NOMO-1 treated with dmso at 0.1 percent for 144 hours (cell line): ENCODE data around the gene SMIM20.

ENCODE experiments used
- DNase-seq: peaks from one replicate; lab custom pipeline; 2025; ENCODE audit not compliant: unreplicated experiment; lab: John Stamatoyannopoulos, UW

The SMIM20 gene

GRCh38 chr4:25951390-25951952, 37.5 kb downstream of the SMIM20 start:
- DNase-seq, result no peak

- no peak for DNase-seq
These were observed 39.7 kb downstream of the SMIM20 start for GRCh38 chr4:25953740-25954139.

GRCh38 chr4:25954293-25954904, 40.4 kb downstream of the SMIM20 start:
- no peak for DNase-seq

GRCh38 chr4:25955705-25956104, 41.7 kb downstream of the SMIM20 start:
- DNase-seq, result no peak

- no peak for DNase-seq
These were observed 42.2 kb downstream of the SMIM20 start for GRCh38 chr4:25956260-25956659.

GRCh38 chr4:25958110-25958509, 44.1 kb downstream of the SMIM20 start:
- no peak for DNase-seq

GRCh38 chr4:25962393-25962792, 48.4 kb downstream of the SMIM20 start:
- DNase-seq, result no peak

GRCh38 chr4:25965629-25966028, 51.6 kb downstream of the SMIM20 start:
- no peak for DNase-seq

GRCh38 chr4:25966171-25966570, 52.2 kb downstream of the SMIM20 start:
- DNase-seq, result no peak

- no peak for DNase-seq
These were observed 55.5 kb downstream of the SMIM20 start for GRCh38 chr4:25969374-25970155.

GRCh38 chr4:25970226-25970675, 56.2 kb downstream of the SMIM20 start:
- no peak for DNase-seq

GRCh38 chr4:25970691-25971432, 56.8 kb downstream of the SMIM20 start:
- no peak for DNase-seq

- DNase-seq, result no peak
These were observed 58.3 kb downstream of the SMIM20 start for GRCh38 chr4:25972366-25972765.

- no peak for DNase-seq
These were observed 59.1 kb downstream of the SMIM20 start for GRCh38 chr4:25972984-25973745.

- DNase-seq, result no peak
These were observed 62.8 kb downstream of the SMIM20 start for GRCh38 chr4:25976780-25977179.

- DNase-seq, result no peak
These were observed 63.6 kb downstream of the SMIM20 start for GRCh38 chr4:25977397-25978170.

- DNase-seq, result no peak
These were observed 64.3 kb downstream of the SMIM20 start for GRCh38 chr4:25978327-25978726.
